Peyer's patch (tissue), 4 donors: ENCODE results near the gene PRRT4. TPM values are rescaled to one million over a fixed set of nuclear protein-coding genes. Genes with fewer than 3 reads are reported as not detected.

Experiments used
- DNase-seq, 3 donors: peaks; one replicate each; pipeline ENCODE4 v3.0.0-alpha.2; 2017 to 2019
- H3K27ac ChIP-seq, 4 donors: fragments of 200-600 bp; sonication (generic); one replicate each; pipeline ENCODE4 v1.5.1; 2016 to 2019
- H3K27me3 ChIP-seq, 2 donors: fragments of 200-600 bp; sonication (generic); one replicate each; pipeline ENCODE4 v1.5.1; 2019
- H3K36me3 ChIP-seq, 3 donors: fragments of 200-600 bp; sonication (generic); one replicate each; pipeline ENCODE4 v1.5.1; 2016 to 2019
- H3K4me1 ChIP-seq, 4 donors: fragments of 200-600 bp; sonication (generic); one replicate each; pipeline ENCODE4 v1.5.1; 2016 to 2019
- H3K4me3 ChIP-seq, 4 donors: fragments of 200-600 bp; sonication (generic); 1 replicate in 3 of 4; 2 replicates in 1 of 4; pipeline ENCODE4 v1.5.1; 2016 to 2019; ENCODE audit warnings: mild to moderate bottlenecking in 1 of 4
- H3K9me3 ChIP-seq, 4 donors: fragments of 200-600 bp; sonication (generic); one replicate each; pipeline ENCODE4 v1.5.1; 2016 to 2019; ENCODE audit warnings: mild to moderate bottlenecking in 1 of 4
- POLR2A ChIP-seq, 2 donors: fragments of 450-650 bp; IDR thresholded peaks; one replicate each; pipeline ENCODE4 v1.5.1; 2017; ENCODE audit warnings: antibody characterized with exemption in 2 of 2, mild to moderate bottlenecking in 2 of 2, moderate library complexity in 2 of 2
- small RNA-seq, 2 donors: library from RNA; depleted of rRNA; stranded (forward); fragments of <200 nt; gene quantifications; one replicate each; pipeline ENCODE3, GENCODE V24; 2016
- total RNA-seq, 4 donors: library from RNA; depleted of rRNA; stranded (reverse); fragments of >200 nt; gene quantifications; one replicate each; pipeline ENCODE4 v1.1.0, GENCODE V29; 2016
- TF ChIP-seq, protein P1 (sequence below), 6 experiments: fragments of 450-650 bp in 4 of 6; fragments of 200-600 bp in 2 of 6; sonication (generic) in 1 of 6; IDR thresholded peaks; one replicate each; pipeline ENCODE4 v1.5.1; 2017 to 2019; ENCODE audit warnings: antibody characterized with exemption in 6 of 6, mild to moderate bottlenecking in 3 of 6, moderate library complexity in 1 of 6

The PRRT4 gene
- total RNA-seq, 4 donors from 2014 or later: 0.66 TPM; not detected in 3

DNA sequence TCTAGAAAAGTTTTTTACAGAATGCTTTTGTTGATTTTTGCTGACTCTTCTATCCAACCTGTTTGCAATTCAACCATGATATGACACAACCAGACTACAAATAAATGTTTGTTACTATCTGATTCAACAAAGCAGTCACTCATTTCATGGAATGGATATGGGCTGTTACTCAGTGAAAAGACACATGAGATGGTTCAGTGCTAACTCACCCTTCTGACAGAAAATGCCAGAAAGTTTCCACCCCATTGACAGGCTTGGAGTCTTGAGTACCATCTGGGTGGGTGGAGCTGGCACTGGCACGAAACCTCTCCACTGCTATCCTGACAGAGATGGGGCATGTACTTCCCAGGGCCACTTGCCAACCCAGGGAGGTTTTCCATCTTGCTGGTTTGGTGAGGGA, 57.3 kb downstream of the PRRT4 start:
- Histone ChIP-seq H3K27me3 (no peaks in the 10 kb centered on the region), H3K27ac (no peak overlapping the region), H3K4me1 (no peaks in the 10 kb centered on the region), H3K4me3 (no peak overlapping the region), H3K36me3 (peaks cover 0 to 45% (median 0%) of the 10 kb centered on the region in 3 donors), H3K9me3 (no peaks in the 10 kb centered on the region)
- no peak for DNase-seq
- TF ChIP-seq, protein P1, sequence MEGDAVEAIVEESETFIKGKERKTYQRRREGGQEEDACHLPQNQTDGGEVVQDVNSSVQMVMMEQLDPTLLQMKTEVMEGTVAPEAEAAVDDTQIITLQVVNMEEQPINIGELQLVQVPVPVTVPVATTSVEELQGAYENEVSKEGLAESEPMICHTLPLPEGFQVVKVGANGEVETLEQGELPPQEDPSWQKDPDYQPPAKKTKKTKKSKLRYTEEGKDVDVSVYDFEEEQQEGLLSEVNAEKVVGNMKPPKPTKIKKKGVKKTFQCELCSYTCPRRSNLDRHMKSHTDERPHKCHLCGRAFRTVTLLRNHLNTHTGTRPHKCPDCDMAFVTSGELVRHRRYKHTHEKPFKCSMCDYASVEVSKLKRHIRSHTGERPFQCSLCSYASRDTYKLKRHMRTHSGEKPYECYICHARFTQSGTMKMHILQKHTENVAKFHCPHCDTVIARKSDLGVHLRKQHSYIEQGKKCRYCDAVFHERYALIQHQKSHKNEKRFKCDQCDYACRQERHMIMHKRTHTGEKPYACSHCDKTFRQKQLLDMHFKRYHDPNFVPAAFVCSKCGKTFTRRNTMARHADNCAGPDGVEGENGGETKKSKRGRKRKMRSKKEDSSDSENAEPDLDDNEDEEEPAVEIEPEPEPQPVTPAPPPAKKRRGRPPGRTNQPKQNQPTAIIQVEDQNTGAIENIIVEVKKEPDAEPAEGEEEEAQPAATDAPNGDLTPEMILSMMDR (IDR thresholded peaks at IDR 0.05): no peak
- TF ChIP-seq POLR2A (IDR thresholded peaks at IDR 0.05): no peak

DNA sequence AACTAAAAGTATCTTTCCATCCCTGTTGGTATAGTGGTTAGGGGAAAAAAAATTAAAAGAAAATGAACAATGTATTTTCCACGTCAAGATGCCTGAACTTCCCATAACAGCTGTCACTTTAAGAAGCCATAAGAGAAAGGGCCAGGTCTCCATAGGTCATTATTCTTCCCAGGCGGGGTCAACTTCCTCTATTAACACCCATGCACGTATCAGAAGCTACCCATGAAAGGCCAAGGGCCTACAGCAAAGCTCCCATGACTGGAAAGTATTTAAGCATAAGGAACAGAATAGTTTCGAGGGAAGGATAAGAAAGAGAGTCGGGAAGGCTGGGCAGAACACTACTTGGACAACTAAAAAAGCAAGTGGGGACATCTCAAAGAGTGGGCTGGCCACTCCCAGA, 57.8 kb downstream of the PRRT4 start:
- H3K4me3 ChIP-seq: no peak overlapping the region
- H3K27me3 ChIP-seq: no peaks in the 10 kb centered on the region
- no peaks in the 10 kb centered on the region for H3K4me1 ChIP-seq
- H3K9me3 ChIP-seq: no peaks in the 10 kb centered on the region
- no peak overlapping the region for H3K27ac ChIP-seq
- H3K36me3 ChIP-seq: peaks cover 0 to 45% (median 0%) of the 10 kb centered on the region in 3 donors
- TF ChIP-seq POLR2A (IDR thresholded peaks at IDR 0.05): no peak
- TF ChIP-seq, protein P1 (IDR thresholded peaks at IDR 0.05): no peak
- no peak for DNase-seq

DNA sequence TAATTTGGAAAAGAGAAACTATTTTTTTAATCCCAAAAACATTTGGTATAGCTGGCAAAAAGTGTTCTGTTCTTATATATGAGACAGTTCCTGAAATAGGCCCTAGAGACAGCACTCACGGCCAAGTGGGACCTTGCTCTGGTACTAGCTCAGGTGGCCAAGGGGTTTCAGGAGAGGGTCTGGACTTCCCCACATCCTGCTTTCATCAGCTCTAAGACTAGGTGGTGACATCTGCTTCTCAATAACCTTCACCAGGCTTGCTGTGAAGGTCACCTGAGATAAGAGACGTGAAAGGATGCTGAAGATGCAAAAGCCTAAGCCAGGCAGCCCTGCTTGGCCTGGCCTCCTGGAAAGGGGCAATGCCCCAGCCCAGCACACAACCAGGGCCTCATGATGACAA, 58.4 kb downstream of the PRRT4 start:
- Histone ChIP-seq H3K4me1 (no peaks in the 10 kb centered on the region), H3K36me3 (peaks cover 0 to 39% (median 0%) of the 10 kb centered on the region in 3 donors), H3K27me3 (no peaks in the 10 kb centered on the region), H3K27ac (no peak overlapping the region), H3K9me3 (no peaks in the 10 kb centered on the region), H3K4me3 (no peak overlapping the region)
- DNase-seq: no peak
- no peak for TF ChIP-seq POLR2A (IDR thresholded peaks at IDR 0.05)
- TF ChIP-seq, protein P1 (IDR thresholded peaks at IDR 0.05): no peak

DNA sequence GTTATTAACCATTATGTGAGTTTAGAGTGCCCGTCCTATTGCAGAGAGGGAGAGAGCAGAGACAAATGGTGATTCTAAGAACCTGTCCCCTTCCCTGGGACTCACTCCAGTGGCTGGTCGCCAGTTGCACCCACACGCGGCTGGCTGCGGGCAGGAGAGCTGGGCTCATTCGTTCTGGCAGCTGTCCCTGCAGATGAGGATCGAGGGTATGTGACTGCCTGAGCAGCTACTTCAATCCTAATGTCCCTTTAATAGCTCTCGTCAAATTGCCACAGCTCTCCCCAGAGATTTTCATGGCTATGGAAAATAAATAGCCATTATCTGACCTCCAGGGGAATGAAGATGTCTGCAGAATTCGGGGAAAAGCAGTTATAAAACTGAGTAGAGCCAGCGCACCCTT, 59.4 kb downstream of the PRRT4 start:
- Histone ChIP-seq H3K27ac (no peak overlapping the region), H3K9me3 (no peaks in the 10 kb centered on the region), H3K4me1 (no peaks in the 10 kb centered on the region), H3K4me3 (no peak overlapping the region), H3K27me3 (no peaks in the 10 kb centered on the region), H3K36me3 (peaks cover 0 to 31% (median 0%) of the 10 kb centered on the region in 3 donors)
- TF ChIP-seq, protein P1 (IDR thresholded peaks at IDR 0.05): no peak
- TF ChIP-seq POLR2A (IDR thresholded peaks at IDR 0.05): no peak
- no peak for DNase-seq

Small RNA genes within 50 kb of the gene (small RNA-seq; reads per million reads assigned to genes)
- 0 reads per million in 2 donors for gene RNU7-27P

Other genes starting within 250 kb of the PRRT4 start
- gene LEP, start 120.4 kb downstream of the PRRT4 start, total RNA-seq: under 1 TPM in 1 of 4 donors, not detected in 3; 0.27 TPM
- gene RBM28, start 17.8 kb downstream of the PRRT4 start, total RNA-seq: 100 to 1,000 TPM in 1 of 4 donors, 10 to 100 TPM in 3; 19.1 to 142 (median 24.2) TPM
- gene IMPDH1, start 48.3 kb upstream of the PRRT4 start, total RNA-seq: 10 to 100 TPM in 3 of 4 donors, 1 to 10 TPM in 1; 7.9 to 45.4 (median 14.8) TPM
- gene HILPDA, start 94.2 kb upstream of the PRRT4 start, total RNA-seq: 1 to 10 TPM; 2.6 to 9.0 (median 6.0) TPM
- gene METTL2B, start 115.1 kb upstream of the PRRT4 start, total RNA-seq: 10 to 100 TPM; 14.0 to 23.3 (median 20.4) TPM